Suprapubic skin (tissue), 4 donors: ENCODE data around the gene SAMM50.

Experiments used
- EP300 ChIP-seq: sonication (generic); formaldehyde crosslinking; IDR thresholded peaks from one replicate; pipeline ENCODE4 v1.6.1; 2017; ENCODE audit warnings: antibody characterized with exemption
- POLR2AphosphoS5 ChIP-seq, 3 donors: sonication (generic); formaldehyde crosslinking; IDR thresholded peaks; one replicate each; pipeline ENCODE4 v1.6.1; 2017; ENCODE audit warnings: antibody characterized with exemption in 3 of 3

DNA sequence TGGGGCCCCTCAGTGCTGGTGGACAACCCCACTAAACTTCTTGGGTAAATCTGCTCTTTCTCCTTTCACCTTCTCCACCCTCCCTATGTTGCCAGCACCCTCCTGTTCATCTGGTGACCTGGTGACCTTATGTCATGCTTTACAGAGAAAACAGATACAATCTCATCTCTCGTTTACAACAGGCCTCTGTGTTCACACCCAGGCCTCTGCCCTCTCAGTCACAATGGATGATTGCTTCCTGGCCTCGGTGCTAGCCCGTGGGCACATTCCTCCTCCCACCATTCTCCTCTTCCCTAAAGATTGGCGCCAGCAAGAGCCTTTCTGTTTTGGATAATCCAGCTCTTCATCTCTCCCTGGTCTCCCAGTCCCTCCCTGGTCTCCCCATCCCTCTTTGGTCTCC, 43.9 kb upstream of the SAMM50 start:
- TF ChIP-seq EP300 (no peak), POLR2AphosphoS5 (IDR thresholded peaks at IDR 0.05) (no peak)
